H9 (cell line): Measurements from ENCODE around the gene FHOD3. TPM values are rescaled to one million over a fixed set of nuclear protein-coding genes. Genes with fewer than 3 reads are reported as not detected.

Source experiments
- DNase-seq: peaks from one replicate; pipeline ENCODE4 v3.0.0-alpha.2; 2017
- H2AFZ ChIP-seq: one replicate; pipeline ENCODE4 v1.6.1; 2013; ENCODE audit warnings: mild to moderate bottlenecking, low read length, control low read depth, moderate library complexity
- H2AK5ac ChIP-seq: 2 replicates; pipeline ENCODE4 v1.6.1; 2013; ENCODE audit warnings: low read length, control low read depth, mixed read lengths; ENCODE audit not compliant: insufficient read length
- H2BK120ac ChIP-seq: one replicate; pipeline ENCODE4 v1.6.1; 2013; ENCODE audit warnings: low read depth, mild to moderate bottlenecking, low read length, control low read depth, inconsistent platforms; ENCODE audit not compliant: poor library complexity, severe bottlenecking
- H2BK12ac ChIP-seq: 2 replicates; pipeline ENCODE4 v1.6.1; 2013; ENCODE audit warnings: low read length, control low read depth, mixed read lengths, low read depth; ENCODE audit not compliant: insufficient read length
- H2BK15ac ChIP-seq: 2 replicates; pipeline ENCODE4 v1.6.1; 2013; ENCODE audit warnings: low read depth, low read length, control low read depth
- H2BK20ac ChIP-seq: one replicate; pipeline ENCODE4 v1.6.1; 2013; ENCODE audit warnings: low read depth, mild to moderate bottlenecking, low read length, control low read depth, inconsistent platforms; ENCODE audit not compliant: poor library complexity, severe bottlenecking
- H2BK5ac ChIP-seq: 2 replicates; pipeline ENCODE4 v1.6.1; 2013; ENCODE audit warnings: low read length, control low read depth, mixed read lengths; ENCODE audit not compliant: insufficient read length
- H3K14ac ChIP-seq: 2 replicates; pipeline ENCODE4 v1.6.1; 2013; ENCODE audit warnings: low read length, control low read depth; ENCODE audit not compliant: insufficient read depth
- H3K18ac ChIP-seq: 2 replicates; pipeline ENCODE4 v1.6.1; 2013; ENCODE audit warnings: low read depth, mild to moderate bottlenecking, mixed read lengths, low read length, control low read depth; ENCODE audit not compliant: insufficient read length
- H3K23ac ChIP-seq: 2 replicates; pipeline ENCODE4 v1.6.1; 2013; ENCODE audit warnings: low read length, control low read depth, mixed read lengths, low read depth; ENCODE audit not compliant: insufficient read length
- H3K23me2 ChIP-seq: 2 replicates; pipeline ENCODE4 v1.6.1; 2013; ENCODE audit warnings: low read depth, mild to moderate bottlenecking, mixed read lengths, low read length, control low read depth; ENCODE audit not compliant: insufficient read length, poor library complexity, severe bottlenecking
- H3K27ac ChIP-seq: 2 replicates; pipeline ENCODE4 v1.5.1; 2013; ENCODE audit warnings: low read length, control low read depth, mixed read lengths, low read depth; ENCODE audit not compliant: insufficient read length
- H3K27me3 ChIP-seq: 2 replicates; pipeline ENCODE4 v1.6.1; 2013; ENCODE audit warnings: low read length, control low read depth, inconsistent platforms; ENCODE audit not compliant: insufficient read depth
- H3K4ac ChIP-seq: 2 replicates; pipeline ENCODE4 v1.6.1; 2013; ENCODE audit warnings: low read depth, mild to moderate bottlenecking, control low read depth, inconsistent platforms, low read length, moderate library complexity
- H3K4me1 ChIP-seq: 2 replicates; pipeline ENCODE4 v1.6.1; 2013; ENCODE audit warnings: low read length, control low read depth, inconsistent platforms; ENCODE audit not compliant: insufficient read depth
- H3K4me2 ChIP-seq: 2 replicates; pipeline ENCODE4 v1.6.1; 2013; ENCODE audit warnings: low read length, control low read depth, mixed read lengths; ENCODE audit not compliant: insufficient read length, insufficient read depth
- H3K56ac ChIP-seq: 2 replicates; pipeline ENCODE4 v1.6.1; 2013; ENCODE audit warnings: low read depth, mild to moderate bottlenecking, mixed read lengths, low read length, control low read depth; ENCODE audit not compliant: insufficient read length
- H3K79me1 ChIP-seq: 2 replicates; pipeline ENCODE4 v1.6.1; 2013; ENCODE audit warnings: low read depth, mild to moderate bottlenecking, moderate library complexity, low read length, control low read depth, inconsistent platforms; ENCODE audit not compliant: insufficient read depth, poor library complexity, severe bottlenecking
- H3K79me2 ChIP-seq: 2 replicates; pipeline ENCODE4 v1.6.1; 2013; ENCODE audit warnings: low read length, control low read depth, inconsistent platforms; ENCODE audit not compliant: insufficient read depth
- H3K9ac ChIP-seq: 2 replicates; pipeline ENCODE4 v1.6.1; 2013; ENCODE audit warnings: low read length, control low read depth, mixed read lengths; ENCODE audit not compliant: insufficient read length; ENCODE audit errors: extremely low read depth
- H3K9me3 ChIP-seq: one replicate; pipeline ENCODE4 v1.6.1; 2013; ENCODE audit warnings: low read depth, low read length, inconsistent platforms; ENCODE audit not compliant: control insufficient read depth
- H3T11ph ChIP-seq: one replicate; pipeline ENCODE4 v1.6.1; 2013; ENCODE audit warnings: mild to moderate bottlenecking, low read length, control low read depth, inconsistent platforms
- H4K20me1 ChIP-seq: one replicate; pipeline ENCODE4 v1.6.1; 2013; ENCODE audit not compliant: control insufficient read depth, insufficient read length, insufficient read depth
- H4K5ac ChIP-seq: 2 replicates; pipeline ENCODE4 v1.6.1; 2013; ENCODE audit warnings: low read depth, mild to moderate bottlenecking, mixed read lengths, low read length, control low read depth; ENCODE audit not compliant: insufficient read length
- H4K8ac ChIP-seq: replicated peaks from 2 replicates; pipeline ENCODE4 v1.6.1; 2013; ENCODE audit warnings: low read length, control low read depth, mixed read lengths, low read depth; ENCODE audit not compliant: insufficient read length
- H4K91ac ChIP-seq: 2 replicates; pipeline ENCODE4 v1.6.1; 2013; ENCODE audit warnings: low read depth, mild to moderate bottlenecking, moderate library complexity, mixed read lengths, low read length, control low read depth; ENCODE audit not compliant: insufficient read length
- H3K27ac Mint-ChIP-seq, 3 experiments: 2 replicates in 2 of 3; 3 replicates in 1 of 3; pipeline ENCODE4 v1.8.0; 2020 to 2021; ENCODE audit warnings: mixed read lengths in 3 of 3, mild to moderate bottlenecking in 1 of 3, moderate library complexity in 1 of 3
- H3K27me3 Mint-ChIP-seq: 2 replicates; pipeline ENCODE4 v1.8.0; 2021; ENCODE audit warnings: low read depth, mild to moderate bottlenecking, moderate library complexity, mixed read lengths
- H3K36me3 Mint-ChIP-seq, 3 experiments: 2 replicates in 2 of 3; 3 replicates in 1 of 3; pipeline ENCODE4 v1.8.0; 2020 to 2021; ENCODE audit warnings: low read depth in 3 of 3, mixed read lengths in 3 of 3; ENCODE audit not compliant: insufficient read depth in 1 of 3
- H3K4me1 Mint-ChIP-seq, 2 experiments: 2 replicates each; pipeline ENCODE4 v1.8.0; 2020; ENCODE audit warnings: mixed read lengths in 2 of 2
- H3K4me3 Mint-ChIP-seq, 2 experiments: 2 replicates in 1 of 2; 3 replicates in 1 of 2; pipeline ENCODE4 v1.8.0; 2020 to 2021; ENCODE audit warnings: mild to moderate bottlenecking in 2 of 2, mixed read lengths in 2 of 2, moderate library complexity in 1 of 2
- H3K9me3 Mint-ChIP-seq, 2 experiments: 2 replicates in 1 of 2; 3 replicates in 1 of 2; pipeline ENCODE4 v1.8.0; 2020; ENCODE audit warnings: mild to moderate bottlenecking in 2 of 2, mixed read lengths in 2 of 2, moderate library complexity in 1 of 2
- CTCF ChIP-seq: fragments of 200-600 bp; sonication (generic); conservative IDR thresholded peaks from 3 replicates; pipeline ENCODE4 v1.8.0; 2021; ENCODE audit warnings: antibody characterized with exemption, mild to moderate bottlenecking
- WGBS: extraction: QIAGEN DNeasy Blood & Tissue Kit; methylation state at CpG from one replicate; pipeline ENCODE4 v1.1.7; 2013; ENCODE audit warnings: missing lambda C conversion rate, low lambda C conversion rate, mixed read lengths; ENCODE audit not compliant: insufficient read length; ENCODE audit errors: extremely low coverage; 5-methylcytosine and 5-hydroxymethylcytosine counted together
- total RNA-seq: library from RNA; stranded (reverse); gene quantifications from 2 replicates; pipeline ENCODE4 v1.2.1, GENCODE V29; 2021

The FHOD3 gene
- total RNA-seq, 1 experiment from 2014 or later = 8.0 TPM

DNA sequence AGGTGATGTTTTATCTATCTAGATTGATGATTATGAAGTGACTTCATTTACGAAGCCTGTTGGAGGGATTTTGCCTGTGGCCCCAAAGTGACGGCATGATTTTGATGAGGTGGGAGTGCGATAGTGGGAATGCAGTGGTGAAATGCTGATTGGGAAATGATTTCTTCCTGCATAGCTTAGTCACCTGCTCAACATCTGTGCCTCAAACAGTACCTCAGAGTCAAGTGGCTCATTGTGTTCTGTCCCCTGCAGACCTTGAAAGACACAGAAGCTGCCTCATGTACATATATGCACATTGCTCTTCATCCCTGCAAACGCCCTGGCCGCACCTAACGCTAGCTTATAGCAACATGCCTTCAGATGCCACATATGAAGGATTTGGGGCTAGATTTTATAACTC is 330.1 kb downstream of the FHOD3 start:
- Histone ChIP-seq H3K4ac (no peak overlapping the region), H3K56ac (no peak overlapping the region), H3K79me1 (no peaks in the 10 kb centered on the region), H3K4me1 (no peaks in the 10 kb centered on the region), H3K14ac (no peak overlapping the region), H3K27me3 (no peaks in the 10 kb centered on the region), H2AK5ac (no peak overlapping the region), H2BK12ac (no peak overlapping the region), H3K23ac (no peak overlapping the region), H3K18ac (no peak overlapping the region), H3K9ac (no peak overlapping the region), H2BK120ac (no peak overlapping the region), H3K79me2 (no peaks in the 10 kb centered on the region), H3K23me2 (no peaks in the 10 kb centered on the region), H2BK15ac (no peak overlapping the region), H2AFZ (no peak overlapping the region), H2BK20ac (no peak overlapping the region), H3K9me3 (no peaks in the 10 kb centered on the region), H4K20me1 (no peaks in the 10 kb centered on the region), H3K4me2 (no peak overlapping the region), H4K8ac (no peak overlapping the region), H3K27ac (no peak overlapping the region), H4K5ac (no peak overlapping the region), H2BK5ac (no peak overlapping the region), H4K91ac (no peak overlapping the region), H3T11ph (no peak overlapping the region)
- no CpG with 5 or more reads among the region's 6 CpGs for WGBS
- no peak for DNase-seq
- H3K36me3 Mint-ChIP-seq = peaks cover 0 to 5% (median 0%) of the 10 kb centered on the region in 3 experiments; a peak in 1 of 7 replicates
- TF ChIP-seq CTCF = no peak
- H3K27ac Mint-ChIP-seq = no peak overlapping the region
- no peaks in the 10 kb centered on the region for H3K9me3 Mint-ChIP-seq
- no peak overlapping the region for H3K4me3 Mint-ChIP-seq
- no peaks in the 10 kb centered on the region for H3K27me3 Mint-ChIP-seq
- H3K4me1 Mint-ChIP-seq = no peaks in the 10 kb centered on the region
